Testis (tissue), 2 donors: ENCODE results near the gene KIF21B.

Source experiments
- POLR2A ChIP-seq: fragments of 450-650 bp; IDR thresholded peaks from one replicate; pipeline ENCODE4 v1.6.1; 2017; ENCODE audit warnings: antibody characterized with exemption, mild to moderate bottlenecking, moderate library complexity
- TF ChIP-seq, protein P1 (sequence below), 3 experiments: fragments of 450-650 bp in 2 of 3; fragments of 200-600 bp in 1 of 3; sonication (generic) in 1 of 3; IDR thresholded peaks; one replicate each; pipeline ENCODE4 v1.5.1; 2016 to 2019; ENCODE audit warnings: antibody characterized with exemption in 3 of 3, mild to moderate bottlenecking in 2 of 3, moderate library complexity in 1 of 3

DNA sequence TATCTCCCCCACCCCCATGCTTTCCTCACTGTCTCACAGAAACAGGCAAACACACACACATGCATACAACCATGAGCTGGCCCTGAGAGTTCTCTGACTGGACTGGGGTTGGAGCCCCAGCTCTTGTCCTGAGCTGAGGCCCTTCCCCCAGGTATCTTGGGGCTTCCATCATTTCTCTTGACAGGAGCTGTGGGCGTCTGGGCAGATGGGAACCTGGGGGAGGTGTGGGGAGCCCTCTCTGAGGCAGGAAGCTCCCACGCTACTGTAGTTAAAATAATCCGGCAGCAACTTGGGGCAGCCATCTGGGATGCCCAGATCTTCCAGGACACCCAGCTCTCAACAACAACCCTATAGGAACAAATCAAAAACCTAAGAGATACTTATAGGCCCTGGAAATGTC is 2.7 kb upstream of the KIF21B start:
- TF ChIP-seq, protein P1, sequence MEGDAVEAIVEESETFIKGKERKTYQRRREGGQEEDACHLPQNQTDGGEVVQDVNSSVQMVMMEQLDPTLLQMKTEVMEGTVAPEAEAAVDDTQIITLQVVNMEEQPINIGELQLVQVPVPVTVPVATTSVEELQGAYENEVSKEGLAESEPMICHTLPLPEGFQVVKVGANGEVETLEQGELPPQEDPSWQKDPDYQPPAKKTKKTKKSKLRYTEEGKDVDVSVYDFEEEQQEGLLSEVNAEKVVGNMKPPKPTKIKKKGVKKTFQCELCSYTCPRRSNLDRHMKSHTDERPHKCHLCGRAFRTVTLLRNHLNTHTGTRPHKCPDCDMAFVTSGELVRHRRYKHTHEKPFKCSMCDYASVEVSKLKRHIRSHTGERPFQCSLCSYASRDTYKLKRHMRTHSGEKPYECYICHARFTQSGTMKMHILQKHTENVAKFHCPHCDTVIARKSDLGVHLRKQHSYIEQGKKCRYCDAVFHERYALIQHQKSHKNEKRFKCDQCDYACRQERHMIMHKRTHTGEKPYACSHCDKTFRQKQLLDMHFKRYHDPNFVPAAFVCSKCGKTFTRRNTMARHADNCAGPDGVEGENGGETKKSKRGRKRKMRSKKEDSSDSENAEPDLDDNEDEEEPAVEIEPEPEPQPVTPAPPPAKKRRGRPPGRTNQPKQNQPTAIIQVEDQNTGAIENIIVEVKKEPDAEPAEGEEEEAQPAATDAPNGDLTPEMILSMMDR (IDR thresholded peaks at IDR 0.05) = no peak
- no peak for TF ChIP-seq POLR2A
